B cell (primary cell): ENCODE measurements around the gene ACTN1. TPM values are rescaled to one million over a fixed set of nuclear protein-coding genes. Genes with fewer than 3 reads are reported as not detected.

Experiments used
- ATAC-seq: fragments of 200-7000 bp; cut with Tn5 transposase; one replicate; pipeline ENCODE4 v1.10.0; 2021; ENCODE audit warnings: low read depth, mild to moderate bottlenecking, moderate number of reproducible peaks, moderate library complexity
- CTCF ChIA-PET: fragments of 350-600 bp; sonication (Branson Sonifier 250); formaldehyde crosslinking; loops from one replicate; lab custom pipeline; 2021; ENCODE audit warnings: antibody characterized with exemption, inconsistent platforms; lab: Charles Lee
- POLR2A ChIA-PET: fragments of 350-600 bp; sonication (Branson Sonifier 250); formaldehyde crosslinking; loops from one replicate; lab custom pipeline; 2021; ENCODE audit warnings: antibody characterized with exemption; lab: Charles Lee
- DNase-seq: peaks from one replicate; pipeline ENCODE4 v3.0.0; 2013
- H2AFZ ChIP-seq: 2 replicates; pipeline ENCODE4 v1.6.1; 2012; ENCODE audit warnings: mild to moderate bottlenecking, low read depth, low read length; ENCODE audit not compliant: insufficient read depth, poor library complexity, severe bottlenecking
- H3K27ac ChIP-seq, 2 donors: 1 replicate in 1 of 2; 2 replicates in 1 of 2; pipeline ENCODE4 v1.5.1; 2012 to 2013; ENCODE audit warnings: low read length in 2 of 2, mild to moderate bottlenecking in 2 of 2, moderate library complexity in 1 of 2
- H3K27me3 ChIP-seq, 4 experiments: fragments of 200-600 bp in 1 of 4; sonication (generic) in 1 of 4; replicated peaks in 1 of 4; 1 replicate in 2 of 4; 2 replicates in 2 of 4; pipeline versions ENCODE4 v1.6.1 to v1.7.0; 2013 to 2016; ENCODE audit warnings: low read length in 3 of 4, mild to moderate bottlenecking in 2 of 4, mixed read lengths in 1 of 4, moderate library complexity in 1 of 4; ENCODE audit not compliant: insufficient read depth in 4 of 4, control insufficient read depth in 3 of 4; ENCODE audit errors: control extremely low read depth in 1 of 4
- H3K36me3 ChIP-seq, 2 experiments: replicated peaks in 1 of 2; 1 replicate in 1 of 2; 2 replicates in 1 of 2; pipeline versions ENCODE4 v1.6.1 to v1.7.1; 2013; ENCODE audit warnings: low read length in 1 of 2; ENCODE audit not compliant: insufficient read depth in 2 of 2, control insufficient read depth in 1 of 2; ENCODE audit errors: control extremely low read depth in 1 of 2, extremely low read depth in 1 of 2
- H3K4me1 ChIP-seq, 2 donors: fragments of 200-600 bp in 1 of 2; sonication (generic) in 1 of 2; 1 replicate in 1 of 2; 2 replicates in 1 of 2; pipeline versions ENCODE4 v1.5.1 to v1.6.1; 2013 to 2017; ENCODE audit warnings: low read length in 2 of 2; ENCODE audit not compliant: control insufficient read depth in 2 of 2, insufficient read depth in 2 of 2
- H3K4me2 ChIP-seq: replicated peaks from 2 replicates; pipeline ENCODE3; 2012; ENCODE audit warnings: mild to moderate bottlenecking, low read depth, low read length; ENCODE audit not compliant: poor library complexity, severe bottlenecking
- H3K4me3 ChIP-seq, 5 experiments: fragments of 200-600 bp in 1 of 5; sonication (generic) in 1 of 5; 1 replicate in 3 of 5; 2 replicates in 2 of 5; pipeline versions ENCODE4 v1.5.1 to v1.7.0; 2011 to 2016; ENCODE audit warnings: low read length in 4 of 5, mild to moderate bottlenecking in 4 of 5, low read depth in 2 of 5, control low read depth in 1 of 5, moderate library complexity in 1 of 5; ENCODE audit not compliant: insufficient read depth in 1 of 5; ENCODE audit errors: control extremely low read depth in 1 of 5, extremely low read depth in 1 of 5
- H3K79me2 ChIP-seq: fragments of 200-600 bp; sonication (generic); one replicate; pipeline ENCODE4 v1.6.0; 2016; ENCODE audit warnings: low read length; ENCODE audit not compliant: control insufficient read depth, insufficient read depth
- H3K9ac ChIP-seq: fragments of 200-600 bp; sonication (generic); 2 replicates; pipeline ENCODE4 v1.6.1; 2017; ENCODE audit warnings: mild to moderate bottlenecking, low read length, moderate library complexity
- H3K9me3 ChIP-seq, 3 donors: one replicate each; pipeline versions ENCODE4 v1.6.1 to v1.7.1; 2013; ENCODE audit warnings: low read length in 2 of 3; ENCODE audit not compliant: control insufficient read depth in 2 of 3, insufficient read depth in 1 of 3; ENCODE audit errors: control extremely low read depth in 1 of 3
- H4K20me1 ChIP-seq: 2 replicates; pipeline ENCODE4 v1.6.0; 2012; ENCODE audit warnings: mild to moderate bottlenecking, low read length; ENCODE audit not compliant: insufficient read depth, control insufficient read depth, poor library complexity, severe bottlenecking
- H3K27ac Mint-ChIP-seq: one replicate; pipeline ENCODE4 v1.8.0; 2021; ENCODE audit warnings: mixed read lengths
- H3K27me3 Mint-ChIP-seq: one replicate; pipeline ENCODE4 v1.8.0; 2021; ENCODE audit warnings: mixed read lengths
- H3K4me1 Mint-ChIP-seq: one replicate; pipeline ENCODE4 v1.8.0; 2021; ENCODE audit warnings: mixed read lengths
- H3K4me3 Mint-ChIP-seq: one replicate; pipeline ENCODE4 v1.8.0; 2021; ENCODE audit warnings: mixed read lengths
- H3K9me3 Mint-ChIP-seq: one replicate; pipeline ENCODE4 v1.8.0; 2022; ENCODE audit warnings: mixed read lengths; ENCODE audit not compliant: insufficient read depth
- CTCF ChIP-seq: fragments of 200-600 bp; IDR thresholded peaks from one replicate; pipeline ENCODE4 v1.8.0; 2022; ENCODE audit warnings: antibody characterized with exemption, mild to moderate bottlenecking
- EZH2 ChIP-seq: IDR thresholded peaks from 2 replicates; pipeline ENCODE4 v1.6.1; 2012; ENCODE audit warnings: borderline replicate concordance, low read depth, mild to moderate bottlenecking, moderate library complexity, low read length; ENCODE audit not compliant: insufficient read depth, poor library complexity, severe bottlenecking
- WGBS: methylation state at CpG from one replicate; pipeline ENCODE4 v1.1.5; 2013; ENCODE audit warnings: missing lambda C conversion rate; ENCODE audit not compliant: insufficient coverage; 5-methylcytosine and 5-hydroxymethylcytosine counted together
- intact Hi-C: fragments of 100-400 bp; cut with micrococcal nuclease; formaldehyde crosslinking; loops from one replicate; pipeline ENCODE4 v1.10.0; 2022
- polyA plus RNA-seq: library from polyadenylated mRNA; depleted of rRNA; stranded (reverse); fragments of >200 nt; gene quantifications from 2 replicates; pipeline ENCODE4 v1.2.3, GENCODE V29; 2012
- total RNA-seq, 2 donors: library from RNA; stranded (reverse); fragments of 120-200 nt in 1 of 2; gene quantifications; 1 replicate in 1 of 2; 2 replicates in 1 of 2; pipeline versions ENCODE4 v1.2.3 to v1.2.4, GENCODE V29; 2013 to 2022

ACTN1 gene
- total and polyA plus RNA-seq, 2 donors (not counting 1 experiment from before 2014, with no cell fraction given), result 0.74 to 0.89 TPM

DNA sequence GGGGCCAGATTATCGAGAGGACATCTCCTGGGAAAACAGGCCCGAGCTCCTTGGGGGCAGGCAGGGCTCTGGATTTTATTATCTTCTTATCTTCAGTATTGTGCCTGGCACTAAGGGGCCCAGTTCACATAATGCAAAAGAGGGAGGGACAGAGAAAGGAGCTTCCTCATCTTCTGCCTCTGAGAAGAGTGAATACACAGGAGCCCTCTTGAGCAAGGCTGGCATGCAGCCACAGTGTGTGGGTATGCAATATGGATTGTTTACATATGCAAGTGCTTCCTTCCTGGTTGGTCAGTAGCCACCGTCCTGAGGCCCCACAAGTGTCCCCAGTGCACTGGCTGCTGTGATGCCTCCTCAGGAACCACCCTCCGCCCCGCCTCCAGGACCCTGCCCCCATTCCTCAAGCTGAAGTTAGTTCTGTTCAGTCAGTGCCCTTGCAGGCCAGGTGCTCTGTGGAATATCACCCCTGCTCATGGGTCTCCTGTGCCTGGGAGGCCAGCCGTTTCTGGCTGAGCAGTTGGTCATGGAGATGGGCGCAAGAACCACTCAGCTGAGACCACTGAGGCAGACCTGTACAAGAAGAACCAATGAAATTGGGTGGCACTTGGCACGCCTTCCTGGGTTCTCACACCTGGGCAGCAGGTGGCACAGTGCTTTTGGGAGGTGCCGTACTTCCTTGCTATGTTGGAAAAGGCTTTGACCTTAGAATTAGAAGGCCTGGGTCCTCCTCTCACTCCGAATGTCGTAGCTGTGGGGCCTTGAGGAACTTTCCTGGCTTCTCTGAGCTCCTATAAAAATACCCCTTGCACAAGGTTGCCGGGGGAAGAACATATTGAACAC, 35.1 kb upstream of the ACTN1 start:
- Histone ChIP-seq H3K4me1 (no peaks in the 10 kb centered on the region), H3K4me3 (no peak overlapping the region), H2AFZ (no peak overlapping the region), H3K27me3 (no peaks in the 10 kb centered on the region), H3K36me3 (no peaks in the 10 kb centered on the region), H4K20me1 (no peaks in the 10 kb centered on the region), H3K79me2 (no peaks in the 10 kb centered on the region), H3K9ac (no peak overlapping the region), H3K27ac (no peak overlapping the region), H3K4me2 (no peak overlapping the region), H3K9me3 (no peaks in the 10 kb centered on the region)
- Mint-ChIP-seq H3K4me3 (no peak overlapping the region), H3K9me3 (no peaks in the 10 kb centered on the region), H3K4me1 (no peaks in the 10 kb centered on the region), H3K27me3 (no peaks in the 10 kb centered on the region), H3K27ac (no peak overlapping the region)
- no peak for TF ChIP-seq CTCF
- TF ChIP-seq EZH2, result no peak
- intact Hi-C loops, result no loop called here
- CTCF ChIA-PET, result no interaction called here
- WGBS, result 79% methylated on average over 11 of the region's 12 CpGs
- DNase-seq, result no peak
- no peak for ATAC-seq
- POLR2A ChIA-PET, result no interaction called here

- intact Hi-C loops, result no loop called here
- ATAC-seq, result no peak
- no peak overlapping the region for H3K27ac Mint-ChIP-seq
Measured at GRCh38 chr14:69012256-69012953, 33.3 kb upstream of the ACTN1 start.

More at GRCh38 chr14:69012256-69012953, 33.3 kb upstream of the ACTN1 start:
- H3K36me3 ChIP-seq, result no peaks in the 10 kb centered on the region
- no peak overlapping the region for H2AFZ ChIP-seq
- ChIA-PET CTCF (no interaction called here), POLR2A (no interaction called here)
- no peaks in the 10 kb centered on the region for H3K4me1 ChIP-seq
- H3K4me3 ChIP-seq, result no peak overlapping the region
- WGBS, result 91% methylated on average over 3 of the region's 5 CpGs
- no peak overlapping the region for H3K27ac ChIP-seq
- TF ChIP-seq EZH2 (no peak), CTCF (no peak)
- H3K79me2 ChIP-seq, result no peaks in the 10 kb centered on the region
- no peak overlapping the region for H3K9ac ChIP-seq
- no peaks in the 10 kb centered on the region for H3K27me3 ChIP-seq
- no peak overlapping the region for H3K4me3 Mint-ChIP-seq
- no peaks in the 10 kb centered on the region for H3K9me3 Mint-ChIP-seq
- no peaks in the 10 kb centered on the region for H3K4me1 Mint-ChIP-seq
- no peak overlapping the region for H3K4me2 ChIP-seq
- no peaks in the 10 kb centered on the region for H3K27me3 Mint-ChIP-seq
- DNase-seq, result no peak
- no peaks in the 10 kb centered on the region for H4K20me1 ChIP-seq
- no peaks in the 10 kb centered on the region for H3K9me3 ChIP-seq
